Fibroblast of lung (primary cell): ENCODE data around the gene HHIPL1. TPM values are rescaled to one million over a fixed set of nuclear protein-coding genes. Genes with fewer than 3 reads are reported as not detected.

Source experiments
- DNase-seq, 2 donors: peaks; one replicate each; pipeline versions ENCODE4 v3.0.0 to v3.0.0-alpha.2; 2010; ENCODE audit warnings: low read depth in 2 of 2
- H2AFZ ChIP-seq: 2 replicates; pipeline ENCODE4 v1.5.1; 2012; ENCODE audit warnings: low read length, control low read depth, inconsistent platforms
- H3K27ac ChIP-seq: 2 replicates; pipeline ENCODE4 v1.5.1; 2011; ENCODE audit warnings: low read length, control low read depth; ENCODE audit not compliant: insufficient read depth
- H3K27me3 ChIP-seq: 2 replicates; pipeline ENCODE4 v1.5.1; 2011; ENCODE audit warnings: mild to moderate bottlenecking, low read length; ENCODE audit not compliant: control insufficient read depth, insufficient read depth
- H3K36me3 ChIP-seq: 2 replicates; pipeline ENCODE4 v1.5.1; 2011; ENCODE audit warnings: low read length; ENCODE audit not compliant: control insufficient read depth, insufficient read depth
- H3K4me1 ChIP-seq: 2 replicates; pipeline ENCODE4 v1.5.1; 2011; ENCODE audit warnings: low read length; ENCODE audit not compliant: control insufficient read depth, insufficient read depth; ENCODE audit errors: extremely low read depth
- H3K4me2 ChIP-seq: 2 replicates; pipeline ENCODE4 v1.5.1; 2011; ENCODE audit warnings: low read length, control low read depth; ENCODE audit not compliant: insufficient read depth; ENCODE audit errors: extremely low read depth
- H3K4me3 ChIP-seq, 4 experiments: fragments of 200-600 bp in 1 of 4; sonication (generic) in 1 of 4; replicated peaks in 1 of 4; 2 replicates each; pipeline ENCODE4 v1.5.1; 2011 to 2016; ENCODE audit warnings: low read length in 4 of 4, low read depth in 3 of 4, mild to moderate bottlenecking in 3 of 4, control low read depth in 2 of 4, inconsistent platforms in 1 of 4, mixed read lengths in 1 of 4; ENCODE audit not compliant: insufficient read depth in 1 of 4; ENCODE audit errors: control extremely low read depth in 1 of 4
- H3K79me2 ChIP-seq: 2 replicates; pipeline ENCODE4 v1.5.1; 2012; ENCODE audit warnings: mild to moderate bottlenecking, low read length, inconsistent platforms; ENCODE audit not compliant: control insufficient read depth, insufficient read depth
- H3K9ac ChIP-seq: 2 replicates; pipeline ENCODE4 v1.5.1; 2011; ENCODE audit warnings: mild to moderate bottlenecking, low read length, control low read depth; ENCODE audit not compliant: insufficient read depth
- H3K9me3 ChIP-seq: 2 replicates; pipeline ENCODE4 v1.5.1; 2012; ENCODE audit warnings: low read depth, low read length; ENCODE audit not compliant: control insufficient read depth, insufficient read depth
- H4K20me1 ChIP-seq: 2 replicates; pipeline ENCODE4 v1.5.1; 2011; ENCODE audit warnings: low read length; ENCODE audit not compliant: control insufficient read depth, insufficient read depth; ENCODE audit errors: extremely low read depth
- EZH2 ChIP-seq: IDR thresholded peaks from 2 replicates; pipeline ENCODE4 v1.5.1; 2012; ENCODE audit warnings: low read length, control low read depth, mild to moderate bottlenecking; ENCODE audit errors: missing control alignments
- polyA plus RNA-seq, 2 donors: library from polyadenylated mRNA; depleted of rRNA in 1 of 2; stranded (reverse) in 1 of 2; unstranded in 1 of 2; fragments of >200 nt; gene quantifications; 2 replicates each; pipeline ENCODE4 v1.2.1, GENCODE V29; 2011 to 2012; ENCODE audit warnings: missing spikeins in 1 of 2
- total RNA-seq: library from RNA; depleted of rRNA; stranded (reverse); fragments of >200 nt; gene quantifications from 2 replicates; pipeline ENCODE4 v1.2.1, GENCODE V29; 2014
- TF ChIP-seq, protein P1 (sequence below), 2 donors: IDR thresholded peaks in 1 of 2; conservative IDR thresholded peaks in 1 of 2; 1 replicate in 1 of 2; 2 replicates in 1 of 2; pipeline ENCODE4 v1.5.1; 2011 to 2012; ENCODE audit warnings: low read length in 2 of 2, control low read depth in 1 of 2, inconsistent platforms in 1 of 2, low read depth in 1 of 2, mild to moderate bottlenecking in 1 of 2

Gene HHIPL1
- total and polyA plus RNA-seq, 2 donors (not counting 1 experiment from before 2014, with no cell fraction given): 1.5 to 9.9 TPM

GRCh38 chr14:99611646-99612045 lies 33.3 kb upstream of the HHIPL1 start:
- no peaks in the 10 kb centered on the region for H3K27me3 ChIP-seq
- H3K4me3 ChIP-seq: no peak overlapping the region
- DNase-seq: no peak
- H3K79me2 ChIP-seq: no peaks in the 10 kb centered on the region
- no peak overlapping the region for H3K4me2 ChIP-seq
- H2AFZ ChIP-seq: no peak overlapping the region
- no peaks in the 10 kb centered on the region for H3K36me3 ChIP-seq
- H3K9ac ChIP-seq: no peak overlapping the region
- H3K4me1 ChIP-seq: peaks cover 2% of the 10 kb centered on the region
- no peaks in the 10 kb centered on the region for H3K9me3 ChIP-seq
- no peaks in the 10 kb centered on the region for H4K20me1 ChIP-seq
- TF ChIP-seq EZH2: no peak
- TF ChIP-seq, protein P1, sequence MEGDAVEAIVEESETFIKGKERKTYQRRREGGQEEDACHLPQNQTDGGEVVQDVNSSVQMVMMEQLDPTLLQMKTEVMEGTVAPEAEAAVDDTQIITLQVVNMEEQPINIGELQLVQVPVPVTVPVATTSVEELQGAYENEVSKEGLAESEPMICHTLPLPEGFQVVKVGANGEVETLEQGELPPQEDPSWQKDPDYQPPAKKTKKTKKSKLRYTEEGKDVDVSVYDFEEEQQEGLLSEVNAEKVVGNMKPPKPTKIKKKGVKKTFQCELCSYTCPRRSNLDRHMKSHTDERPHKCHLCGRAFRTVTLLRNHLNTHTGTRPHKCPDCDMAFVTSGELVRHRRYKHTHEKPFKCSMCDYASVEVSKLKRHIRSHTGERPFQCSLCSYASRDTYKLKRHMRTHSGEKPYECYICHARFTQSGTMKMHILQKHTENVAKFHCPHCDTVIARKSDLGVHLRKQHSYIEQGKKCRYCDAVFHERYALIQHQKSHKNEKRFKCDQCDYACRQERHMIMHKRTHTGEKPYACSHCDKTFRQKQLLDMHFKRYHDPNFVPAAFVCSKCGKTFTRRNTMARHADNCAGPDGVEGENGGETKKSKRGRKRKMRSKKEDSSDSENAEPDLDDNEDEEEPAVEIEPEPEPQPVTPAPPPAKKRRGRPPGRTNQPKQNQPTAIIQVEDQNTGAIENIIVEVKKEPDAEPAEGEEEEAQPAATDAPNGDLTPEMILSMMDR (conservative IDR thresholded peaks at IDR 0.05 in 1 of 2, IDR thresholded peaks at IDR 0.05 in 1 of 2; ENCODE audit: low read depth in 1 of 2, low read length in 2 of 2): no peak
- no peak overlapping the region for H3K27ac ChIP-seq

DNA sequence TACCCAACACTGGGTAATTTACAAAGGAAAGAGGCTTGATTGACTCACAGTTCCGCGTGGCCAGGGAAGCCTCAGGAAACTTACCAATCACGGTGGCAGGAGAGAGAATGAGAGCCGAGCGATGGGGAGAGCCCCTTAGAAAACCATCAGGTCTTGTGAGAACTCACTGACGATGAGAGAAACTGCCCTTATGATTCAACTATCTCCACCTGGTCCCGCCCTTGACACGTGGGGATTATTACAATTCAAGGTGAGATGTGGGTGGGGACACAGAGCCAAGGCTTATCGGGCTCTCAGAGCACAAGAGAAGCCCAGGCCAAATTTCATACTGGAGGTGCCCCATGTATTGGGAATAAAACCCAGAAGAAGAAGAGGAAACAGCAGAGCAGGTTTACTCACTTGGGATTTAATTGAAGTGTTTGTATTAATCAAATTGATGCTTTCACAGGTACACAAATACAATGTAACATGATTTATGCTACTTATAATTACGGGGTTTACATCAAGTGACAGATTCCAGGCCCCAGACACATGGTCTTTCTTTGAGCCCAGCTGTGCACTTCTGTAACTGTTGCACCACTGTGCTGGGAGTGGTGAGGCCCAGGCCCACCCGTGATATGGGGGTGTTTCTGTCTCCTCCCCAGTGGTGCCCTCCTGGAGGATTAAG lies 32.7 kb upstream of the HHIPL1 start:
- Histone ChIP-seq H4K20me1 (no peaks in the 10 kb centered on the region), H3K4me2 (no peak overlapping the region), H3K9ac (no peak overlapping the region), H3K27ac (no peak overlapping the region), H3K9me3 (no peaks in the 10 kb centered on the region), H3K4me3 (no peak overlapping the region), H3K27me3 (no peaks in the 10 kb centered on the region), H3K36me3 (no peaks in the 10 kb centered on the region), H3K4me1 (peaks cover 2% of the 10 kb centered on the region), H3K79me2 (no peaks in the 10 kb centered on the region), H2AFZ (no peak overlapping the region)
- DNase-seq: no peak
- TF ChIP-seq, protein P1 (conservative IDR thresholded peaks at IDR 0.05 in 1 of 2, IDR thresholded peaks at IDR 0.05 in 1 of 2; ENCODE audit: low read depth in 1 of 2, low read length in 2 of 2): no peak
- no peak for TF ChIP-seq EZH2

DNA sequence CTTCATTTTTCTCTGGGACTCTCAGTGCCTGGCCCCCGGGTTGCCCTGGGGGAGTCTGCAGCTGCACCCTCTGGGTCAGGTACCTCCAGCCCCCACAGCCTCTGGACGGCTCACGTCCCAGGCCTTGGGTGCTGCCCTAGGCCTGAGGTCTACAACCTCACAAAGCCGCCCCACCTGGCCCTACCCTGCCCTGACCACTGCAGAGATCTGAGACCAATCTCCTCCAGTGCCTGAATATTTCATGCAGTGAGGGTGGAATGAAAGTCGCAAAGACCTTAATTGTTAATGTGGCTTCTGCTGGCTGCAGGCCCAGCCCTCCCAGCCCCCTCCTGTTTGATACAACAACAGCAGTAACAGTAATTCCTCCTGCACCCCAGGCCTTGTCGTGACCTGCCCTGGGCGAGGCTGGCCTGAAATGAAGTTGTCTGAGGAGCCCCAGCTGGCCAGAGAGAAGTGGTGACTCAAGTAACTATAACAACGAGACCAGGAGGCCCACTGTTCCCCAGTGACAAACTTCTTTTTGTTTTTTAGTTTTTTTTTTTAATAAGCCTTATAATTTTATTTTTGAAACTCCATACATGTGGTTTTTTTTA lies 32.1 kb upstream of the HHIPL1 start:
- Histone ChIP-seq H3K9me3 (no peaks in the 10 kb centered on the region), H3K79me2 (no peaks in the 10 kb centered on the region), H4K20me1 (no peaks in the 10 kb centered on the region), H3K4me1 (peaks cover 2% of the 10 kb centered on the region), H3K4me2 (no peak overlapping the region), H3K4me3 (no peak overlapping the region), H2AFZ (no peak overlapping the region), H3K9ac (no peak overlapping the region), H3K36me3 (no peaks in the 10 kb centered on the region), H3K27me3 (no peaks in the 10 kb centered on the region), H3K27ac (no peak overlapping the region)
- peak; percentile 64 to 81 for DNase-seq
- no peak for TF ChIP-seq EZH2
- TF ChIP-seq, protein P1 (conservative IDR thresholded peaks at IDR 0.05 in 1 of 2, IDR thresholded peaks at IDR 0.05 in 1 of 2; ENCODE audit: low read depth in 1 of 2, low read length in 2 of 2): no peak
